IPS-15b (cell line): Measurements from ENCODE around the gene GABRB2.

Experiments
- H3K27me3 ChIP-seq: one replicate; pipeline ENCODE4 v1.6.1; 2013; ENCODE audit warnings: low read length; ENCODE audit not compliant: control insufficient read depth, insufficient read depth
- H3K36me3 ChIP-seq: one replicate; pipeline ENCODE4 v1.6.1; 2013; ENCODE audit warnings: low read length; ENCODE audit not compliant: control insufficient read depth, insufficient read depth
- H3K4me1 ChIP-seq: one replicate; pipeline ENCODE4 v1.6.1; 2013; ENCODE audit warnings: mild to moderate bottlenecking, low read length; ENCODE audit not compliant: control insufficient read depth, insufficient read depth
- H3K4me3 ChIP-seq: one replicate; pipeline ENCODE4 v1.5.1; 2013; ENCODE audit warnings: low read depth, low read length
- H3K9ac ChIP-seq: one replicate; pipeline ENCODE4 v1.6.1; 2013; ENCODE audit warnings: low read depth, mild to moderate bottlenecking, low read length
- H3K9me3 ChIP-seq: one replicate; pipeline ENCODE4 v1.6.1; 2013; ENCODE audit warnings: mild to moderate bottlenecking, low read length; ENCODE audit not compliant: control insufficient read depth, insufficient read depth

Gene GABRB2

DNA sequence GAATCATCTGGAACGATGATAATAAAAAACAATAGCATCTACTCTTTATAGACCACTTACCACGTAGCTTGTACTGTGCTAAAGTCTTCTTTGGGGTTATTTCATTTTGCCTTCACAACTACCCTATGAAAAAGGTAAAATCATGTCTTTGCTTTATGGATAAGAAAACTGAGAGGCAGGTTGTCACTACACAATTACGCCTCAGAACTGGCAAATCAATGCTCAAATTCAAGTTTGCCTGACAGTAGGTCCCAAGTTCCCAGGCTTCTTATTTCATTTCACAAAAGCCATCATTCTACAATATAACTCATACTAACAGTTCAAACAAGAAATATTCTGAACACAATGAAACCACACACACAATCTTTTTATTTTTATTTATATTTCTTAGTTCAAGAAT is 258.5 kb downstream of the GABRB2 start:
- Histone ChIP-seq H3K9me3 (no peaks in the 10 kb centered on the region), H3K4me1 (no peaks in the 10 kb centered on the region), H3K4me3 (no peak overlapping the region), H3K27me3 (no peaks in the 10 kb centered on the region), H3K9ac (no peak overlapping the region), H3K36me3 (no peaks in the 10 kb centered on the region)

DNA sequence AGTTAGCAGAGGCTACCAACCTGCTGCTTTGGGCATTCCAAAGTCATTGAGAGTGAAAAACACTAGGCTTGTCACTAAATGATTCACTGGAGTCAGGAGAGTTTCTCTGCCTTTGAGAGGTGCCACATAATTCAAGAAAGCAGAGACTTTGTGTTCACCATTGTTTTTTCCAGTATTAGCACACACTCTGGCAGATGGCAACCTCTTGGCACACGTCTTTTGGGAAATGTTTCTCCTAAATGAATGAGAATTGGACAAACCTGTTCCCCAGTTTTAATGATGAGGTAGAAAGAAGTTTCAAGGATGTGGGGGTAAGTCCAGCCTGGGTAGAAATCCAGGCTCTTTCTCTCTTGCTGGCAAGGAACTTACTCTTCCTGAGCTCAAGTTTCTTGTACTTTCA is 259.1 kb downstream of the GABRB2 start:
- no peak overlapping the region for H3K9ac ChIP-seq
- no peak overlapping the region for H3K4me3 ChIP-seq
- H3K9me3 ChIP-seq: no peaks in the 10 kb centered on the region
- H3K4me1 ChIP-seq: no peaks in the 10 kb centered on the region
- no peaks in the 10 kb centered on the region for H3K27me3 ChIP-seq
- H3K36me3 ChIP-seq: no peaks in the 10 kb centered on the region

DNA sequence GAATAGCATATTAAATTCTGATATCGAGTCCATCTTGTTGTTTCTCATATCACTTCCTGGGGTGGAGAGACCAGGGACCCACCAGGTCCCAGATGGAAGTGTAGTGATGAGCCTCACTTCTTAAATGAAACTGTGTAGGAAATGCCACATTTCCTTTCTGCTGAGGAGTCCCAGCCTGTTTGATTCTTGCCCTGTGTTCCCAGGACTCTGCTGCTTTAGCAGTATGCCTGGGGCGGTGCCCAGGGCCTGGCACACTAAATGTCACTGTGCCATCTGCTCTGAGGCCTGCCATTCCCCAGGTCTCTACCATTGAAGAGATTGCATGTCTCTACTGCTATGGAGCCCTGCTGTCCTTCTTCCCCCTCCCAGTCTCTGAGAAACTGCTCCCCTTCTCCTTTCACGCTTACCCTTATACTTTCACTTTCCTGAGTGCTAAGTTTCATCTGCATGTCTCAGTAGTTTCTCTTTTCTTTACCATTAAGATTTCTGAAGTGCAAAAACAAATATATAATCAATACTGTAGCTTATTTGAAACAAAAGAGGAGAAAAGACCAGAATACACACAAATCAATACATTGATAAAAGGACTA is 260.4 kb downstream of the GABRB2 start:
- H3K4me3 ChIP-seq: no peak overlapping the region
- H3K9me3 ChIP-seq: no peaks in the 10 kb centered on the region
- H3K27me3 ChIP-seq: no peaks in the 10 kb centered on the region
- no peak overlapping the region for H3K9ac ChIP-seq
- H3K36me3 ChIP-seq: no peaks in the 10 kb centered on the region
- no peaks in the 10 kb centered on the region for H3K4me1 ChIP-seq

DNA sequence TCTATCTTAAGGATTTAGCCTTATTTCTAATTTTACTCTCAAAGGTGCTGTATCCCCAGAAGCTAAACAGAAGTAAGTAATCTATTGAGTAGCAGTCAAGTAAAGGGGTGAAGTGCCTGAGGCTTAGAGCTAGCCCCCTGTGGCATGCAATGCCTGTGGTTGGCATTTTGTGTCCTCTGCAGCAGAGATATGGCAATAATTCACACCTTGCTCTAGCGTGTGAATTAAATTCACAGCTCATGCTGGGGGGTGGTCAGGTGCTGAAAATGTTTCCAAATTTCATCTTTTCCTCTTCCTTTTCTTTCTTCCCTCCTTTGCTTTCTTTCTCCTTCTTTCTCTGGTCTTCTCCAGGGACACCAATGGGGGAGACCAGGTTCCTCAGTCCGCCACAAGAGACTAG is 262.1 kb downstream of the GABRB2 start:
- H3K27me3 ChIP-seq: no peaks in the 10 kb centered on the region
- peaks cover 3% of the 10 kb centered on the region for H3K4me1 ChIP-seq
- no peak overlapping the region for H3K4me3 ChIP-seq
- H3K9ac ChIP-seq: no peak overlapping the region
- H3K9me3 ChIP-seq: peaks cover 3% of the 10 kb centered on the region
- H3K36me3 ChIP-seq: no peaks in the 10 kb centered on the region

DNA sequence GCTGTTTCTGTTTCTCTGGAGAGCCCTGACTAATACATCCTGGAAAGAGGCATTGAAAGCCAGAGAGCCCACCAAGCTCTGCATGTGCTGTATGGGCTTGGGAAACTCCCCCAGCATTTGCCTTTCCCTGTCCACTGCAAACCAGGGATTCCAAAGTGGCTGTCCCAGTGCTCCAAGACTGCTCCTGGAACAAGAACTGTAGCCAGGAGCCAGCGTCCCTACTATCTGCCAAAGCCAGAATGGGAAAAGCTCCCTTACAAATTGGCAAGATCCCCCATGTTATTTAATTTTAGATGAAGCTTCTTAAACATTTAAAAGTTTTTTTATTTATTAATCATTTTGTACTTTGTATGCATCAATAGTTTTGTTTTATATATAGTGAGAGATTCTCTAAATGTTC is 263.2 kb downstream of the GABRB2 start:
- Histone ChIP-seq H3K9me3 (peaks cover 3% of the 10 kb centered on the region), H3K4me3 (no peak overlapping the region), H3K4me1 (peaks cover 3% of the 10 kb centered on the region), H3K9ac (no peak overlapping the region), H3K27me3 (no peaks in the 10 kb centered on the region), H3K36me3 (no peaks in the 10 kb centered on the region)

DNA sequence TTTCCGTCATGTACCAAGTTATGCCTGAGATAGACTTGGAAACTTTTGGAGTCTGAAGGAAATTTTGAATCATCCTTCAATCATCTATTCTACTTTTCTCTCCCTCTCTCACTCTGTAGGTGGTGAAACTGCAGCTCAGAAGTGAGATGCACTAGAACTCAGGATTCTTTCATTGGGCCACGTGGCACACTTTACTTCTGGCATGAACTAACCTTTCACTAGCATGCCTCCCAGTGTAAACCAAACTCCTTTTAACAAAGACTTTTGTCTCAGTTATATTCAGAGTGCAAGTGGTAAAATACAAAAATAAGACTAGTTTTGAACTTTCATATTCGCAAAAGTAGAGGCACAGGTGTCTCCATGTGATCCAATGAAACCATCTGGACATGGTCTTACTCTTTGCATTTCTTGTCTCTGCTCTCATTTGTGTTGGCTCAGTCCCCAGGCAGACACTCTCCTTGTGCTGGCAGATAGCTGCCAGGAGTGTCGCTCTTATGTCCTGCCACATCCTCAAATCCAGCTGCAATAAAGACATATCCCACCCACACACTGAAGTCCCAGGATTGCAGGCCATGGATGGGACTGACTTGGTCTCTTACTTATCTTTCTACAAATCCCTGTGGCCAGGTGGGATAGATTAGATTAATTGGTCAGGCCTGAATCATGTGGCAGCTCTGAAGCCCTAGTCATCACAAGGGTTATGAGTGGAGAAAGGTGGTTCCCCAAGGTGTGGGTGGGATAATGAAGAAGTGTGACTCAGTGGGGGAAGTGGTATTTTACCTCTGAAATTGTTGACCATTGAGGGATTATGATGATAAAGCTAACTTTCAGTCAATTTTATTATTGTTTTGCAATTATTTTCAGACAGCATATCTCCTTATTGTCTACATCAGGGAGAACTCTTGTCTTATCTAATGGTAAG is 267.5 kb downstream of the GABRB2 start:
- no peak overlapping the region for H3K4me3 ChIP-seq
- no peaks in the 10 kb centered on the region for H3K27me3 ChIP-seq
- H3K36me3 ChIP-seq: no peaks in the 10 kb centered on the region
- H3K9ac ChIP-seq: no peak overlapping the region
- H3K9me3 ChIP-seq: peaks cover 3% of the 10 kb centered on the region
- peaks cover 3% of the 10 kb centered on the region for H3K4me1 ChIP-seq

DNA sequence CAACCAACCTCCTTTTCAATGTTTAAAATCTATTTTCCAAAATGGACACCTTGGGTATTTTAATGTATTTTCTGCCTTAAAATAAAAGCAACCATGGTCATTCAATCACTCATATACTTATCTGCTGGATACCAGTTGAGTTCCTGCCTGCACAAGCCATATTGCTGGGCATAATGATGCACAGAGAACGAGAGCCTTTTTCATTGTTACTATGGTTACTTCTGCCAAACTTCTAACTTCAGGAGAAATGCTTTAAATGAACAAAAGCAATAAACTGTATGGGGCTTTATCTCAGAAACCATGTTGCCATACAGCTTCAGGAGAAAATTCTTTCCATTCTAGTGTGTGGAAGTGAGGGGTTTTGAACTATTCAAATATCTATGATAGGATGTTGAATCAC is 269.5 kb downstream of the GABRB2 start:
- Histone ChIP-seq H3K9me3 (peaks cover 3% of the 10 kb centered on the region), H3K9ac (no peak overlapping the region), H3K4me1 (peaks cover 3% of the 10 kb centered on the region), H3K4me3 (no peak overlapping the region), H3K36me3 (no peaks in the 10 kb centered on the region), H3K27me3 (no peaks in the 10 kb centered on the region)

DNA sequence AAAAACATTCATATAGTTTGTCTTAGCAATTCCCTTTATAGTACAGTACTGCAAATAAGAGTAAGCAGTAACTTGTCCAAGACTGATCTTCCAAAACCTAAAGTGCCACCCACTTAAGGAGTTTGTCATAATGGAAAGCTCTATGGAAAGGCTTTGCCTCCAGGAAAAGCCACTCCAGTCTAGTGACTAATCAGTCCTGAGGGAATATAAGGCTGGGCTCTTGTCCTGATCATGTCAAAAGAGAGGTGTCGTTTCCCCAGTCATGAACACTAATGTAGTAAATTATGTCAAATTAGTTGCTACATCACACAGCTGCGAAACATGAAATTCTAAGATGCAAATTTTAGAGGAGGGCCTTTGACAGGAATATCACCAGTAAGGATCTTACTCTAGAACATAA is 271.6 kb downstream of the GABRB2 start:
- peaks cover 2% of the 10 kb centered on the region for H3K4me1 ChIP-seq
- no peak overlapping the region for H3K4me3 ChIP-seq
- no peaks in the 10 kb centered on the region for H3K9me3 ChIP-seq
- no peak overlapping the region for H3K9ac ChIP-seq
- H3K27me3 ChIP-seq: no peaks in the 10 kb centered on the region
- H3K36me3 ChIP-seq: no peaks in the 10 kb centered on the region

DNA sequence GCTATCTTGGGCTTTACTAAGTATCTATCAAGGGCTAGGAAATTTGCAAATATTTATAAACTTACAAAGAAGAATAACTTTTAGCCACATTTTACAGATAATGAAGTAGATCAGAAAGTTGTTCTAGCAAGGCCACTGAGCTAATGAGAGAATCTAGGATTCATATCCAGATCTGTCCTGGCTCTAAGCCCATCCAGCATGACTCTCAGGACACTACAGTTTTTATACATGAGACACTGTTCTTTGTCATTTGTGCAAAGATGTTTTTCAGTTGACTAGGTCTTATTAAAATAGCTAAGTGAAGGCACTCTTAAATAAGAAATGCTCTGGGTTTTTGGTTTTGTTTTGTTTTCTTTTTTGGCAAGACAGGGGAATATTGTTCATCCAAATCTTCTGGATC is 273.1 kb downstream of the GABRB2 start:
- H3K9me3 ChIP-seq: no peaks in the 10 kb centered on the region
- H3K36me3 ChIP-seq: no peaks in the 10 kb centered on the region
- H3K4me3 ChIP-seq: no peak overlapping the region
- H3K9ac ChIP-seq: no peak overlapping the region
- no peaks in the 10 kb centered on the region for H3K4me1 ChIP-seq
- H3K27me3 ChIP-seq: no peaks in the 10 kb centered on the region

DNA sequence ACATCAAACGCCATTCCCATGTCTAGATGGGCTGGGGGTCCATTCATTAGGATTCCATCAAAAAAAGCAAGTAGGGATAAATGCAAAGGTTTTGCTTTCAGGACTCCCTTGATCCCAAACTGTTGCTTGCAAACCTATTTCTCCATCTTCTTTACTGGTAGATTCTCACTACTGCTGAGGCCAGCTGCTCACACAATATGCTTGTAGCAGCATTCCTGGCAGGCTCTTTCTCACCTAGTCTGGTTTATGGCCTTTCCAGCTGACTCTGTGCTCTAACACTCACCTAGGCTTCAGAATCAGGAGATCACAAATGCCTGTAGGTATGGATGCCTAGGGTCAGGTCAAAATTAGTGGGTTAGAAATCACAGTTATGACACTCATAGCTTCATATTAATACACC is 274.7 kb downstream of the GABRB2 start:
- no peaks in the 10 kb centered on the region for H3K36me3 ChIP-seq
- no peak overlapping the region for H3K9ac ChIP-seq
- no peaks in the 10 kb centered on the region for H3K9me3 ChIP-seq
- H3K4me3 ChIP-seq: no peak overlapping the region
- H3K4me1 ChIP-seq: no peaks in the 10 kb centered on the region
- no peaks in the 10 kb centered on the region for H3K27me3 ChIP-seq

DNA sequence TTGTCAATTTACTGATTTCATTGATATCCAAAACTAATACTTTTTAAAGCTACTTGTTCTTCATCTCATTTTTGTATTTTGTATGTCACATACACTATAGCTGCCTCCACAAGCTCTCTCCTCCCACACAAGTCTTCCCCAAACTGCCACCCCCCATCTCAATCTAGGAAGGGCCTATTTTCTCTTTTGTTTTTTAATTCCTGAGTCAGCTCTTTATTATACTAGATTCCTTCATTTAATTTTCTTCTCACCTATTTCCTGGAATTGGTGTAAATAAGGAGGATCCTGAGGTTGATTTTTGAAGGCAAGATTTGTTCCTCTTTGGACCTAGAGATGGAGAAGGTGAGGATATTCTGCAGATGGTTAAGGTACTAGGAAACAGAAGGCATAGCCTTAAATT is 277.4 kb downstream of the GABRB2 start:
- Histone ChIP-seq H3K4me1 (no peaks in the 10 kb centered on the region), H3K27me3 (no peaks in the 10 kb centered on the region), H3K9ac (no peak overlapping the region), H3K4me3 (no peak overlapping the region), H3K9me3 (no peaks in the 10 kb centered on the region), H3K36me3 (no peaks in the 10 kb centered on the region)

DNA sequence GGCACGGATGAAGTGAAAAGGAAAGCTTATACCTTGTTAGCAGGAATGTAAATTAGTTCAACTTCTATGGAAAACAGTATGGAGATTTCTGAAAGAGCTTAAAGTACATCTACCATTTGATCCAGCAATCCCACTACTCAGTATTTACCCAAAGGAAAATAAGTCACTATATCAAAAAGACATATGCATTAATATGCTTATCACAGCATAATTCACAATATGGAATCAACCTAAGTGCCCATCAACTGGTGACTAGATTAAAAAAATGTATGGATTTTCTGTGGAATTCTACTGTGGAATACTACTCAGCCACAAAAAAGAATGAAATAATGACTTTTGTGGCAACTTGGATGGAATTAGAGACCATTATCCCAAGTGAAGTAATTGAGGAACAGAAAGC is 279.6 kb downstream of the GABRB2 start:
- Histone ChIP-seq H3K9me3 (no peaks in the 10 kb centered on the region), H3K27me3 (no peaks in the 10 kb centered on the region), H3K4me3 (no peak overlapping the region), H3K9ac (no peak overlapping the region), H3K36me3 (no peaks in the 10 kb centered on the region), H3K4me1 (no peaks in the 10 kb centered on the region)
